ENCODE results near the gene LEMD1. TPM values are rescaled to one million over a fixed set of nuclear protein-coding genes. Genes with fewer than 3 reads are reported as not detected.

Gene LEMD1
- total RNA-seq, 1 experiment from 2014 or later, result 26.3 TPM

- TF ChIP-seq TEAD4 (CRISPR knock-in tag; IDR thresholded peaks at IDR 0.05) (no peak), ZNF532 (CRISPR knock-in tag; IDR thresholded peaks at IDR 0.05; ENCODE audit: borderline replicate concordance) (no peak), ZMAT4 (CRISPR knock-in tag; IDR thresholded peaks at IDR 0.05) (no peak), ESRRA (CRISPR knock-in tag; IDR thresholded peaks at IDR 0.05; ENCODE audit: borderline replicate concordance) (peak; percentile 19; the same call in 1 of the 2 replicates), E2F5 (CRISPR knock-in tag; IDR thresholded peaks at IDR 0.05) (0 out of 2 replicates have a peak, but pooled peaks have one; percentile 3), ZNF396 (CRISPR knock-in tag; IDR thresholded peaks at IDR 0.05; ENCODE audit: borderline replicate concordance) (no peak), ZNF671 (CRISPR knock-in tag; IDR thresholded peaks at IDR 0.05) (no peak), ZNF425 (CRISPR knock-in tag; conservative IDR thresholded peaks at IDR 0.05) (no peak), FOXK1 (CRISPR knock-in tag; IDR thresholded peaks at IDR 0.05) (peak; percentile 26; the same call in 1 of the 2 replicates)
- TF ChIP-seq, protein P1, sequence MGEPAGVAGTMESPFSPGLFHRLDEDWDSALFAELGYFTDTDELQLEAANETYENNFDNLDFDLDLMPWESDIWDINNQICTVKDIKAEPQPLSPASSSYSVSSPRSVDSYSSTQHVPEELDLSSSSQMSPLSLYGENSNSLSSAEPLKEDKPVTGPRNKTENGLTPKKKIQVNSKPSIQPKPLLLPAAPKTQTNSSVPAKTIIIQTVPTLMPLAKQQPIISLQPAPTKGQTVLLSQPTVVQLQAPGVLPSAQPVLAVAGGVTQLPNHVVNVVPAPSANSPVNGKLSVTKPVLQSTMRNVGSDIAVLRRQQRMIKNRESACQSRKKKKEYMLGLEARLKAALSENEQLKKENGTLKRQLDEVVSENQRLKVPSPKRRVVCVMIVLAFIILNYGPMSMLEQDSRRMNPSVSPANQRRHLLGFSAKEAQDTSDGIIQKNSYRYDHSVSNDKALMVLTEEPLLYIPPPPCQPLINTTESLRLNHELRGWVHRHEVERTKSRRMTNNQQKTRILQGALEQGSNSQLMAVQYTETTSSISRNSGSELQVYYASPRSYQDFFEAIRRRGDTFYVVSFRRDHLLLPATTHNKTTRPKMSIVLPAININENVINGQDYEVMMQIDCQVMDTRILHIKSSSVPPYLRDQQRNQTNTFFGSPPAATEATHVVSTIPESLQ (CRISPR knock-in tag; IDR thresholded peaks at IDR 0.05), result peak; percentile 39; the same call in 1 of the 2 replicates
- TF ChIP-seq, protein P2, sequence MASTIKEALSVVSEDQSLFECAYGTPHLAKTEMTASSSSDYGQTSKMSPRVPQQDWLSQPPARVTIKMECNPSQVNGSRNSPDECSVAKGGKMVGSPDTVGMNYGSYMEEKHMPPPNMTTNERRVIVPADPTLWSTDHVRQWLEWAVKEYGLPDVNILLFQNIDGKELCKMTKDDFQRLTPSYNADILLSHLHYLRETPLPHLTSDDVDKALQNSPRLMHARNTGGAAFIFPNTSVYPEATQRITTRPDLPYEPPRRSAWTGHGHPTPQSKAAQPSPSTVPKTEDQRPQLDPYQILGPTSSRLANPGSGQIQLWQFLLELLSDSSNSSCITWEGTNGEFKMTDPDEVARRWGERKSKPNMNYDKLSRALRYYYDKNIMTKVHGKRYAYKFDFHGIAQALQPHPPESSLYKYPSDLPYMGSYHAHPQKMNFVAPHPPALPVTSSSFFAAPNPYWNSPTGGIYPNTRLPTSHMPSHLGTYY (CRISPR knock-in tag; IDR thresholded peaks at IDR 0.05), result no peak
Observed at GRCh38 chr1:205456383-205456867, 34.6 kb upstream of the LEMD1 start (continued).

GRCh38 chr1:205455581-205456382 is 33.9 kb upstream of the LEMD1 start, which contains the start of gene BLACAT1:
Gene BLACAT1 (minus strand): TSS chr1:205456045.
- ChIA-PET POLR2A (interaction anchor here (0.8 to 4.5 kb wide), 13 partner anchors 8 to 961 kb away, joined by 3 to 48 read pairs (median 5); no protein-coding TSS in a partner anchor), CTCF (interaction anchor here (0.8 to 12.4 kb wide), 19 partner anchors 8 to 182 kb away, joined by 3 to 205 read pairs (median 9); no protein-coding TSS in a partner anchor)
- no peaks in the 10 kb centered on the region for H3K9me3 Mint-ChIP-seq
- TF ChIP-seq, protein P3, sequence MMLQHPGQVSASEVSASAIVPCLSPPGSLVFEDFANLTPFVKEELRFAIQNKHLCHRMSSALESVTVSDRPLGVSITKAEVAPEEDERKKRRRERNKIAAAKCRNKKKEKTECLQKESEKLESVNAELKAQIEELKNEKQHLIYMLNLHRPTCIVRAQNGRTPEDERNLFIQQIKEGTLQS (CRISPR knock-in tag; conservative IDR thresholded peaks at IDR 0.05), result no peak
- TF ChIP-seq HMGXB4 (CRISPR knock-in tag; IDR thresholded peaks at IDR 0.05), result 0 out of 2 replicates have a peak, but pooled peaks have one; percentile 18
- TF ChIP-seq FOXJ3 (CRISPR knock-in tag; IDR thresholded peaks at IDR 0.05; ENCODE audit: borderline replicate concordance), result no peak
- H3K27ac Mint-ChIP-seq, result peak within 1 kb of the TSS; percentile 94
- DNase-seq (ENCODE audit: low spot score) (peak; percentile 43), ATAC-seq (no peak)
- H3K4me1 Mint-ChIP-seq, result peaks cover 55% of the 10 kb centered on the region
- no peaks in the 10 kb centered on the region for H3K36me3 Mint-ChIP-seq
- peak within 1 kb of the TSS; percentile 99 for H3K4me3 Mint-ChIP-seq
- H3K27me3 Mint-ChIP-seq (ENCODE audit: low read depth), result peaks cover 3% of the 10 kb centered on the region
